OCI-M2 (cell line): ENCODE results near the gene CAMTA1.
"Not testable (repeated sequence)": the region's sequence is repeated elsewhere in the genome, so short reads cannot be mapped to it uniquely, and the experiment has no call there.

Source experiments
- DNase-seq: peaks from one replicate; lab custom pipeline; 2025; ENCODE audit not compliant: unreplicated experiment; lab: John Stamatoyannopoulos, UW

The CAMTA1 gene

DNA sequence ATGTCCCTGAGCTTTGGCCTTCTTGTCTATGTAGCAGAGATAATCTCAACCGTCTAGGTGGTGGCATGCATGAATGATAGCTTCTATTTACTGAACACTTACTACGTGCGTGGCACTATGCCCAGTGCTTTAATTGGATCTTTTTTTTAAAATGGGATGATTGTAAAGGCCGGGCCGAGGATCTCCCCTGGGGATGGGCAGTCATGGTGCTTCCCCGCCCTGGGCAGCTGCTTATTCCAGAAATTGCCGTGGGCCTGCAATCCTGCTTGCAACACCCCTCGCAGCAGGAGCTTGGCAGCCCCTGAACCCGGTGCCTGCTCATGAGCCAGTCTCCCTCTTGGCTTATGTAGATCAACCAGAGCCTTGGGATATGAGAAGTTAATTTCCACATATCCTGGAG, 360.7 kb downstream of the CAMTA1 start:
- no peak for DNase-seq

DNA sequence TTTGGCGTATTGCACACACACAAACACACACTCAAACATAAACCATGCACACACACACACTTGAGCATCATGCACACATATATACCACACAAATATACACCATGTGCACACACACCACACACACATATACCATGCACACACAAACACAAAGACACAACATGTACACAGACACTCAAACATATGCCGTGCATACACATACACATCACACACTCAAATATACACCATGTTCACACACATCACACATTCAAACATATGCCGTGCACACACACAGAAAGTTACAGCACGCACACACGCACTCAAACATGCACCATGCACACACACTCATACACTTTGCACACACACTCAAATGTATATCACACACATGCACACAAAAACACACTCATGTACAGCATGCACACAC, 361.5 kb downstream of the CAMTA1 start:
- DNase-seq, result no peak

DNA sequence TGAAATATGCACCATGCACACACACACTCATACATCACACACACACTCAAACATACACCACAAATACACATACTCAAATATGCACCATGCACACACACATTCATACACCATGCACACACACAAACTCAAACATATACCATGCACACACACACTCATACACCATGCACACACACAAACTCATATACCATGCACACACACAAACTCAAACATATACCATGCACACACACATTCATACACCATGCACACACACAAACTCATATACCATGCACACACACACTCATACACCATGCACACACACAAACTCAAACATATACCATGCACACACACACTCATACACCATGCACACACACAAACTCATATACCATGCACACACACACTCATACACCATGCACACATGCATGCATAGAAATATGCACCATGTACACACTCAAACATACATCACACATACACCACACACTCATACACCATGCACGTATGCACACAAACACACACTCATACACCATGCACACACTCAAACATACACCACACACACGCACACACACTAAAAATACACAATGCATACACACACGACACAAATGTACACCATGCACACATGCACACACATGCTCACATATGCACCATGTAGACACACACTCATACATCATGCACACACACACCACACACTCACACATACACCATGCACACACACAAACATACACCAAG, 362.5 kb downstream of the CAMTA1 start:
- DNase-seq, result not testable (repeated sequence)

DNA sequence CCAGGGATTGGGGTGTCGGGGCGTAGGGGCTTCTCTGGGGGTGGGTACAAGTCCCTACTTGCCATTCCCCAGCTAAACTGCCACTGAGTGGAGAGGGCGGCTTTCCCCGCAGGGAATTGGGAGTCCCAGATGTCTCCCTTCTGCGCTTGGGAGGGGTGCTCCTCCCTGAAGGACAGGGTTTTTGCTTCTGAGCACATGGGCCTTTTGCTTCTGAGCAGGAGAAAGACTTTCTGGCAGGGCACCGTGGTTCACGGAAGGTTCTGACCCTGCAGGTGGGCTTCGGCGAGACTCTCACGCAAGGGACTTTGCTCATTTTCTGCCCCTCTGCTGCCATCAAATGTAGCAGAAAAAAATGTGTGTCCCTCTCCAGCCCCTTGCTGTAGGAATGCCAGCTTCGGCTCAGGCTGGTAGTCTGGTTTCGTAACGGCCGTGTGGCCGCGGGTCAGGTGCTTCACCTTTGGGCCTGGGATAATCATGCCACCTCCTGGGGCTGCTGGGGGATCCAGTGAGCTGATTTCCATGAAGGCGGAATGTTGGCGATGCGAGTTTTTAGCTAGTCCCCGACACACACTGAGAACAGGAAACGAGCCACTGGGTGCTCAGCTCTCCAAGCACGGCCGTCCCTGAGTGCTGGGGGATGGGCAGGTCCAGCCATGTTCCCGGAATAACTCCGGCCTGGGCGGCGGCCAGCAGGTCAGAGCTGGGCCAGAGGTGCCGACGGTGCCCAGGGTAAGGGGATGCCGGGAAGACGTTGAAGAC, 364.0 kb downstream of the CAMTA1 start:
- no peak for DNase-seq

DNA sequence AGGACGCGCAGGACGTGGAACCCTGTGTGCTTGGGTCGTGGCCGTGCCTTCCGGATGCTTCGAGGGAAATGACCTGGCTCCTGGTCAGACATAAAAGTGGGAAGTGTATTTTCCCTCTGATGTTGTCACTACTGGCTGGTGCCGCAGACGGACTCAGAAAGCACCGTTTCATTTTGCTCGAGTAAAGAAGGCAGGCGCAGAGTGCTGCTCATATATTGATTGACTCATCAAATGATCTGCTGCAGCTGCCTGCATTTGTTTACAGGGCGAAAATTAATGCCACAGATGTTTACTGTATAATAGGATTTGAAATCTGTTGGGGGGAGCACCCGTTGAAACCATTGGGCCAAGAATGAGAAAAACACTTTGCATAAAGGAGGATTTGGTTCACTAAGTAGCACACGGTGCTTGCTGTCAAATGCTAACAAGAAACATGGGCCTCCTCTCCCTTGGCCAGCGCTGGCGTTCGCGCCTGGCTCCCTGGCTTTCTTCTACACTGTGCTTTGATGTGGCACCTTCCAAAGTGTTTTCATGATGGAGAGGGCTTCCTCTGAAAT, 365.5 kb downstream of the CAMTA1 start:
- no peak for DNase-seq

DNA sequence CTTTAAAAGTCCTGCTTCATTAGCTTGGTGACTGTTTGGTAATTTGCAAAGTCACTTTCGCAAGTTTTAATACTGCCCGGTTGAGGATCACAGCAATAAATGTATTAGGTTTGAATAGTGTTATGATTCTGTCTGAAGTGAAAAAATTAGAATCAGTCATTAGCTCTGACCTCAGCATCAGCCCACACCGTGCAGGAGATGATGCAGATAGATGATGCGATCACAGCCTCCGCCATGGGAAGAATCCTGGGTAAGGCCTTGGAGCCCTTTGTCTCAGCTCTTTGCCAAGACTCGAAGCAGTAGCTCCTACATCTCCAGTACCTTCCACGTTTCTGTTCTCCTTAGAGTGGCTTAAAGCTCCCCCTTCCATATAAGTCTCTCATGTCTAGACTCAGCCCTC, 366.7 kb downstream of the CAMTA1 start:
- DNase-seq, result no peak

DNA sequence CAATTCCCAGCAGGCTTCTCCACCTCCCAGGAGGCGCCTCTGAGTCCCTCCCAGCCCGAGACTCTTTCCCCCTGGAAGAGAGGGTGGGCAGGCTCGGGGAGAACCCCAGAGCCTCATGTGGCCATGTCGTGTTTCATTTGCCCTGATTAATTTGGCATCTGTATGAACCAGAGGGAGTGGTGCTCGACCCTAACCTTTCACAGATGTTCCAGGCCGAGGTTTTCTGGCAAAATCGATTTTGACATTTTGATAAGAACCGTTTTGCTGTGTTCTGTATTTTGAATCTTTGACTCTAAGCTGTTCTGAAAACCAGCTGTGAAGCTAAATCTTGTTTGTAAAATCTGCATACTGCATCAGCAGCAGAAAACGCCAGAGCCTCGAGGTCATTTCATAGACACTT, 367.4 kb downstream of the CAMTA1 start:
- DNase-seq, result no peak

DNA sequence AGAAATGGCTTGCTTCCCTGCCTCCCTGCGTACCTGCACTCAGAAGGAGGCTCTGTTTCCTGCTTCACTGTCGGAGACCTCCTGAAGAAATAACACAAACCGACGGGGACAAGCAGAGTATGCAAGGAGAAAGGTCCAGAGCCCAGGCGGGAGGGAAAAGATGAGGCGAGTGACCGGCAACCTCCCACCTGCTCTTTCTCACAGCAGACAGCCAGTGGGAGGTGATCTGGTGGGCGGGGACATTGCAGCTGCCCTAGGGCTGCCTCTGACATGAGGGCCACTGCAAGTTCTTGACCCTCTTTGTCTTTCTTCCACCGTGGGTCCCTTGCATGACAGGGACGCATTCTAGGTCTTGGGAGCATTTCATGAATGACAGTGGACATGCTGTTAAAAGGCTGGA, 368.2 kb downstream of the CAMTA1 start:
- DNase-seq, result no peak

DNA sequence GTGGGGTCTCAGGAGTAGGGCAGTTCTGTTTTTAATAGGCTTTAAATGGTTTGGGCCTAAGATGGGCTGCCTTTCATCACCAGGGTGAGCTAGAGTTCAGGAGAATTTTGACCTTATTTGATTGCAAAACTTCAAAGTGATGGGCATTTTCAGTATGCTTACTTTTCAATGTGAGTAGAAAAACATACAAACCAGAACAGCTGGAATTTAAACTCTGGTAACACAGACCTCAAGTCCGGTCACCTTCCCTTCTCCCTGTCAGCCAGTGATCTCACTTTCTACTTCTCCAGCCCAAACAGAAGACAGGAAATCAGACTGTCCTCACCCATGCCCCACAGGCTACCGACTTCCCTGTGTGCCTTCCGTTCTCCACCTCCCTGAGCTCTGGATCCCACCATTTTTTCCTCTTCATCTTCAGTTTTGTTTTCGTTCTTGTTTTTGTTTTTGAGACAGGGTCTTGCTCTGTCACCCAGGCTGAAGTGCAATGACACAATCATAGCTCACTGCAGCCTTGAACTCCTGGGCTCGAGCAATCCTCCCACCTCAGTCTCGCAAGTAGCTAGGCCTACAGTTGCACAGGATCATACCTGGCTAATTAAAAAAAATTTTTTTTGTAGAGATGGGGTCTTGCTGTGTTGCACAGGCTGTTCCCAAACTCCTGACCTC, 374.0 kb downstream of the CAMTA1 start:
- no peak for DNase-seq

DNA sequence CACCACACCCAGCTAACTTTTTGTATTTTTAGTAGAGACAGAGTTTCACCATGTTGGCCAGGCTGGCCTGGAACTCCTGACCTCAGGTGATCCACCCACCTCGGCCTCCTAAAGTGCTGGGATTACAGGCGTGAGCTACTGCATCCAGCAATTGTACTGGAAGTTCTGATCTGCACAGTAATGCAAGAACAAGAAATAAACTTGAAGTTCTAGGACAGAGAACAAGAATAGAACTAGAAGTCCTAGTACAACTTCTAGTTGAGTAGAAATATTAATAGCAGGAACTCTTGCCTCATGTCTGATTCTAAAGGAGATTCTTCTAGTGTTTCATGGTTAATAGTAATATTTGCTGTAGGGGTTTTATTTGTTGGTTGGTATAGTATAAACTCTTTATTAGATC, 383.3 kb downstream of the CAMTA1 start:
- not testable (repeated sequence) for DNase-seq

DNA sequence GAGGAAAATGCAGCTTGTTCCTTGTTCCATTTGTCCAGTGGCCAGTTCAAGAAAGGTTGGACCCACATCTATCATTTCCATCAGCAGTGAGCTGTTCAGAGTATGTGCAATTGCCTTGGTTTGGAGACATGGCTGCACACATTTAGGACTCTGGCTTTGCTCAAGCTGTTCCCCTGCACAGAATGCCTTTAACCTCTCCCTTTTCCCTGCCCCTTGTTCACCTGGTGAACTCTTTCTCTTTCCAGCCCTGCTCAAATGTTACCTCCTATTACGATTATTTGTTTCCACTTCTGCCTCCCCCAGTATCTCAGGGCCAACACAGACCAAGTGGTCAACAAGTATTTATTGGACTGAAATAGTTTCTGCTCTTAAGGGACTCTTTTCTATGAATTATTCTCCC, 385.9 kb downstream of the CAMTA1 start:
- no peak for DNase-seq

DNA sequence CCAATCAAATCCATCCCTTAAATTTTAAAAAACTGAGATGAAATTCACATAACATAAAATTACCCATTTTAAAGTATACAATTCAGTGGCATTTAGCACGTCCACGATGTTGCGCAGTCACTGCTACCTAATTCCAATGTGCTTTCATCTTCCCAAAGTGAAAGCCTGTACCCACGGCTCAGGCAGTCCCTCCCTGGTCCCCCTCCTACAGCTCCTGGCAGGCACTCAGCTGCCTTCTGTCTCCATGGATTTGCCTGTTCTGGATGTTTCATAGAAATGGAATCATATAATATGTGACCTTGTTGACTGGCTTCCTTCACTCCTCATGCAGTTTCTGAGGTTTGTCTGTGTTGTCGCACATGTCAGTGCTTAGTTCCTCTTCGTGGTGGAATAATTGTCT, 386.3 kb downstream of the CAMTA1 start:
- DNase-seq, result no peak

DNA sequence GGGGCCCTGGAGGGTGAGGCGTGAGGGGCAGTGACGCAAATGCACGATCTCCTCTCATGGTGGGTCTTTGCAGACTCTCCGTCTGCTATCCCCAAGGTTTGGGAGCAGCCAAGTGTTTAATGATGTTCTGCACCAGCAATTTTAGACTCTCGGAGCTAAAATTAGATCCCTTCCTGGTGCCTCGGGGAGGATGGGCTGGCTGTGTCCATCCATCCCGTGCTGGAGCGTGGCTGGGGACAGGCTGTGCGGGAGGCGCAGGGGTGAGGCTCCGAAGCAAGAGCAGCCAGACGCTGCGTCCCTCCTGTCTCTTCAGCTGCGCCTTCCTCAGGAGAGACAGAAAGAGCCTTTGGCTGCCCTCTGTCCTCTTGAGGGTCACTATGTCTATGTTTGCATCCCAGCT, 387.6 kb downstream of the CAMTA1 start:
- no peak for DNase-seq

DNA sequence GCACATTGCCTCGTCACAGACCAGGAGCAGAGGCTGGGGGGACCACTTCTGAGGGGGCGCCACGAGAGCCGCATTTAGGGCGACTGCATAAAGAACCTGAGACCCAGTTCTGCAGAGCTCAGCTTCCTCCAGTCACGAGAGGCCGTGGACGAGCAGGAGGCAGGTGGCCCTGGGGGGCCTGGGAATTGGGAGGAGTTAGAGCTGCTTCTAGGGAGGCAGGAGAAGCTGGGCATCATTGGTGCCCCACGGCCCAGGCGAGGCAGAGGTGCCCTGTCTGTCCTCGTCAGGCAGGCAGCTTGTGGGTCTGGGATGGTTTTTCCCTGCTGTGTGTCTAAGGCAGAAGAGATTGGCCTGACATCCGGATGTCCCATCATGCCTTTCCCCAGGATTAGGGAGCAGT, 389.3 kb downstream of the CAMTA1 start:
- no peak for DNase-seq

DNA sequence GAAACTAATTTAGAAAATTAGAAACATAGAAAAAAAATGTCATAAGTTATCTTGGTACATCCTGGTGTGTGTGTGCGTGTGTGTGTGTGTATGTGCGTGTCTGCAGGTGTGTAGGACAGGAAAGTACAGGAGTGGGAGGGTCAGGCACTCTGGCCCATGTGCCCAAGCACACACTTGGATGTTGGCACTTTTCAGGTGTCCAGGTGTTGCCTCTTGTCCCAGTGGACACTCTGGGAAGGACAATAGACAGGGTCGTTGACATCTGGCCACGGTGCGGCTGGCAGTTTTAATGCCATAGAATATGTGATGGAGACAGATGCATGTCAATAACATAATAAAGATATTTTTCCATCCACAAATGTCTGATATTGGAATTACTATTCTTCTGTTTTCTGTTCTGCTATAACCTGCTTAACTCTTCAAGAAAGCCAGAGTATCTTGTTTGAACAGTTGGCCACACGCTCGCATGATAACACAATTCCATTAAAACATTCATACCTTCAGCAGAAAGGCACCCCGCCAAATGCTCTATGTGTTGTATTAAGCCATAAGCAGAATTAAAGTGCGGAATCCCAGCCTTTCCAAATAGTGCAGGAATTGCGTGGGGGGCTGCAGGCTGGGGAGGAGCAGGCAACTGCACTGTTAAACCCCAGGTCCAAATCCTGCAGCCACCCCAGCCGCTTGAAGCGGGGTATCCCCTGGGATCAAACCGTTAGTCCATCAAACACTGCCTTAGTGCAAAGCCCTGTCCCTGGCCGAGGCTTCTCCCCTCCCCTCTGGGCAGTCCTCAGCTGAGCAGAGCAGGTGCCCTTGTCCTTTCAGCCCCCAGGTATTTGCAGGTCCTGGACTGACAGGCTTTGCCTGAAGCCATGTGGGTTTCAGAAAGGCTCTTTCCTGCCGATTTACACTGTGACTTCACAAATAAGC, 390.0 kb downstream of the CAMTA1 start:
- DNase-seq, result no peak

DNA sequence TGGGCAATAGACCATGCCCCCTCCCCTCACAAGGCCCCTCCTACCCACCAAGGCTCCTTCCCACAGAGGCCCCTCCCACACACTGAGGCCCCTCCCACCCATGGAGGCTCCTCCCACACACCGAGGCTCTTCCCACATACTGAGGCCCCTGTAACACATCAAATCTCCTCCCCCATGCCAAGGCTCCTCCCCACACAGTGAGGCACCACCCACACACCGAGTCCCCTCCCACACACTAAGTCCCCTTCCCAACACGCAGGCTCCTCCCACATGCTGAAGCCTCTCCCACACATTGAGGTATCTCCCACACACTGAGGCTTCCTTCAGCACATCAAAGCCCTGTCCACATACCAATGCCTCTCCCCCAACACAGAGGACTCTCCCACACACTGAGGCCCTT, 391.8 kb downstream of the CAMTA1 start:
- no peak for DNase-seq

DNA sequence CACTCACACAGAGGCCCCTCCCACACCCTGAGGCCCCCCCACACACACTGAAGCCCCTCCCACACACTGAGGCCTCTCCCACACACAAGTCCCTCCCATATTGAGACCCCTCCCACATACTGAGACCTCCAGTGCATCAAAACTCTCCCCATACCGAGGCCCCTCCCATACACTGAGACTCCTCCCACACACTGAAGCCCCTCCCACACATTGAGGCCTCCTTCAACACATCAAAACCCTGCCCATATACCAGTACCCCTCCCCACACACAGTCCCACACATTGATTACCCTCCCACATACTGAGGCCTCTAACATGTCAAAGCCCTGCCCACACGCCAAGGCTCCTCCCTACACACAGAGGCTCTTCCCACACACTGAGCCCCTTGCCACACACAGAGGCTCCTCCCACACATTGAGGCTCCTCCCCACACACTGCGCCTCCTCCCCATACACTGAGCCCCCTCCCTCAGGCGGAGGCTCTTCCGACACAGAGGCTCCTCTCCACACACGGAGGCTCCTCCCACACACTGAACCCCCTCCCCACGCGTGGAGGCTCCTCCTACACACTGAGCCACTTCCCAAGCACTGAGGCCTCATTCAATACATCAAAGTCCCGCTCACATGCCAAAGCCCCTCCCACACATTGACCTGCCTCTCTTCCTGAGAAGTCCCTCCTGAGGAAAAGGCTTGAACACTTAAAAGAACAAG, 392.3 kb downstream of the CAMTA1 start:
- DNase-seq, result no peak

DNA sequence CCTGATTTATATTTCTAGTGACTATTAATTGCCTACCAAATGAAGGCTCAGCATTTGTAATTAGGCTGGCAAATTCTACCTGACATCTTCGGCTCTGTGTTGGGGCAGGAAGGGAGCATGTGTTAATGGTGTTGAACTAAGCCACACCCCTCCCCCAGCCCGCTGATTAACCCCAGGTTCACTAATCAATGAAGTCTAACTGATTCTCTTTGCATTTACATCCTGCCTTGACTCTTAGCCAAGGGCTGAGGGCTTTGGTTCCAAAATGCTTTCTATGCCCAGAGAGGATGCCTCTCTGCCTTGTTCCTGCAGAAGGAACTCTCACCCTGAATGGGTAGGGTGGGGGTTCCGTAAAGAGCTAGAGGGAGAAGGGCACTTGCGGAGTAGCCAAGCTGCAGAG, 393.1 kb downstream of the CAMTA1 start:
- no peak for DNase-seq

DNA sequence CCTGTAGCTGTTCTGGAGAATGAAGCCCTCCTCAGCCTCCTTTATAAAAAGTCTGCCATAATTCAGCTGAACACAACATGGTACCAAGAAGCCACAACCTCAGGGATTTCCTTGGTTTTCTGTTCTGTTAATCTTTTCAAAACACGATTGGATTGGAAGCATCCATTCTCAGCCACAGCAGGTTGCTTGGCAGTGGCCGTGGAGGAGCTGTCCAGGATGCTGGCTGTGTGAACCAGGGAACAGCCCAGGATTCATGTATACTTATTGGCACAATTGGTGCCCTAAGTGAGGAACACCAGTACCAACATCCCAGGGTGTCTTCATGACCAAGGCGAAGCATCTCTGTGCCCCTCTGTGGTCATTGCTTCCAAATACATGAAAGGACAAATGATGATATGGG, 393.5 kb downstream of the CAMTA1 start:
- no peak for DNase-seq

DNA sequence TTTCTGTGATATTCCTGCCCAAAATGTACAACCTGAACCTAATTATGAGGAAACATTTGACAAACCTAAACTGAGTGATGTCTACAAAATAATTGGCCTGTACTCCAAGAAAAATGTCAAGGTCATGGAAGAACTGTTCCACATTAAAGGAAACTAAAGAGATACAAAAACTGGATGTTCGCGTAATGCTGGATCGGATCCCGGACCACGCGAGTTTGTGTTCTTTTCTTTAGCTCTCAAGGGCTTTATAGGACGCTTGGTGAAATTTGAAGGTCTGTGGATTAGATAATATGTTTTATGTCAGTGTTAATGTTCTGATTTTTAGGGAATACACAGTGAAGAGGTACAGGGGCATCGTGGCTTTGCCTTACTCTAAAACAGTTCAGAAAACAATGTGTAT, 400.5 kb downstream of the CAMTA1 start:
- DNase-seq, result no peak
